HepG2 (cell line): ENCODE results near the gene TRIM23. TPM values are rescaled to one million over a fixed set of nuclear protein-coding genes. Genes with fewer than 3 reads are reported as not detected.

Experiments
- KAT8 ChIP-seq: IDR thresholded peaks from 2 replicates; pipeline ENCODE4 v1.6.1; 2016; ENCODE audit warnings: missing genetic modification reagents, missing compliant biosample characterization
- MIER2 ChIP-seq: IDR thresholded peaks from 2 replicates; pipeline ENCODE4 v1.6.1; 2016; ENCODE audit warnings: missing biosample characterization, missing genetic modification reagents
- NR1H2 ChIP-seq: sonication (generic); formaldehyde crosslinking; IDR thresholded peaks from 2 replicates; pipeline ENCODE4 v1.8.1; 2022; ENCODE audit warnings: low read depth, missing genetic modification reagents, borderline replicate concordance
- RFXAP ChIP-seq: sonication (generic); formaldehyde crosslinking; IDR thresholded peaks from 2 replicates; pipeline ENCODE4 v1.4.0; 2020; ENCODE audit warnings: missing genetic modification reagents, borderline replicate concordance
- STAT6 ChIP-seq: sonication (generic); formaldehyde crosslinking; IDR thresholded peaks from 2 replicates; pipeline ENCODE4 v1.4.0; 2020; ENCODE audit warnings: missing genetic modification reagents, mild to moderate bottlenecking, borderline replicate concordance
- U2AF1 ChIP-seq: fragments of 200-400 bp; formaldehyde crosslinking; optimal IDR thresholded peaks from 2 replicates; pipeline ENCODE3; 2017; ENCODE audit warnings: mild to moderate bottlenecking, low read depth, low read length
- UBTF ChIP-seq: sonication (generic); formaldehyde crosslinking; IDR thresholded peaks from 2 replicates; pipeline ENCODE4 v1.4.0; 2020; ENCODE audit warnings: mild to moderate bottlenecking, missing genetic modification reagents
- ZBTB3 ChIP-seq: sonication (generic); formaldehyde crosslinking; IDR thresholded peaks from 2 replicates; pipeline ENCODE4 v1.4.0; 2020; ENCODE audit warnings: low read depth, mild to moderate bottlenecking, moderate library complexity, missing genetic modification reagents, borderline replicate concordance
- ZMAT3 ChIP-seq: sonication (generic); formaldehyde crosslinking; conservative IDR thresholded peaks from 2 replicates; pipeline ENCODE4 v1.7.0; 2021; ENCODE audit warnings: missing genetic modification reagents
- ZNF121 ChIP-seq: sonication (generic); formaldehyde crosslinking; IDR thresholded peaks from 2 replicates; pipeline ENCODE4 v1.5.0; 2020; ENCODE audit warnings: mild to moderate bottlenecking, missing genetic modification reagents
- ZNF713 ChIP-seq: sonication (generic); formaldehyde crosslinking; IDR thresholded peaks from 2 replicates; pipeline ENCODE4 v1.4.0; 2020; ENCODE audit warnings: mild to moderate bottlenecking, missing genetic modification reagents
- polyA plus RNA-seq, 8 experiments: library from polyadenylated mRNA; depleted of rRNA in 3 of 8; stranded (reverse) in 7 of 8; unstranded in 1 of 8; fragments of >200 nt; fragmentation: Illumina TruSeq in 4 of 8; extraction: Trizol in 4 of 8; gene quantifications; 2 replicates each; pipeline versions ENCODE4 v1.2.1 to v1.2.3, GENCODE V29; 2011 to 2016; ENCODE audit warnings: low read depth in 4 of 8, missing spikeins in 1 of 8, mixed read lengths in 1 of 8; ENCODE audit not compliant: insufficient read depth in 1 of 8
- total RNA-seq, 5 experiments: library from RNA; depleted of rRNA; stranded (reverse); fragments of >200 nt; fragmentation: Illumina TruSeq; extraction: Trizol; gene quantifications; 2 replicates each; pipeline ENCODE4 v1.2.3, GENCODE V29; 2016; ENCODE audit warnings: low read depth in 1 of 5
- TF ChIP-seq, protein P1 (sequence below): IDR thresholded peaks from 2 replicates; pipeline ENCODE4 v1.6.1; 2016; ENCODE audit warnings: mild to moderate bottlenecking
- TF ChIP-seq, protein P2 (sequence below): IDR thresholded peaks from 2 replicates; pipeline ENCODE4 v1.6.1; 2016; ENCODE audit warnings: low read depth, missing genetic modification reagents, missing compliant biosample characterization
- TF ChIP-seq, protein P3 (sequence below): sonication (generic); formaldehyde crosslinking; IDR thresholded peaks from 2 replicates; pipeline ENCODE4 v1.5.1; 2020; ENCODE audit warnings: mild to moderate bottlenecking, missing genetic modification reagents, moderate library complexity

Gene TRIM23
- total and polyA plus RNA-seq, 2 of the 13 experiments (the other 11 are each of a cell fraction or from before 2014, with no cell fraction given) = 4.6 to 11.4 TPM

DNA sequence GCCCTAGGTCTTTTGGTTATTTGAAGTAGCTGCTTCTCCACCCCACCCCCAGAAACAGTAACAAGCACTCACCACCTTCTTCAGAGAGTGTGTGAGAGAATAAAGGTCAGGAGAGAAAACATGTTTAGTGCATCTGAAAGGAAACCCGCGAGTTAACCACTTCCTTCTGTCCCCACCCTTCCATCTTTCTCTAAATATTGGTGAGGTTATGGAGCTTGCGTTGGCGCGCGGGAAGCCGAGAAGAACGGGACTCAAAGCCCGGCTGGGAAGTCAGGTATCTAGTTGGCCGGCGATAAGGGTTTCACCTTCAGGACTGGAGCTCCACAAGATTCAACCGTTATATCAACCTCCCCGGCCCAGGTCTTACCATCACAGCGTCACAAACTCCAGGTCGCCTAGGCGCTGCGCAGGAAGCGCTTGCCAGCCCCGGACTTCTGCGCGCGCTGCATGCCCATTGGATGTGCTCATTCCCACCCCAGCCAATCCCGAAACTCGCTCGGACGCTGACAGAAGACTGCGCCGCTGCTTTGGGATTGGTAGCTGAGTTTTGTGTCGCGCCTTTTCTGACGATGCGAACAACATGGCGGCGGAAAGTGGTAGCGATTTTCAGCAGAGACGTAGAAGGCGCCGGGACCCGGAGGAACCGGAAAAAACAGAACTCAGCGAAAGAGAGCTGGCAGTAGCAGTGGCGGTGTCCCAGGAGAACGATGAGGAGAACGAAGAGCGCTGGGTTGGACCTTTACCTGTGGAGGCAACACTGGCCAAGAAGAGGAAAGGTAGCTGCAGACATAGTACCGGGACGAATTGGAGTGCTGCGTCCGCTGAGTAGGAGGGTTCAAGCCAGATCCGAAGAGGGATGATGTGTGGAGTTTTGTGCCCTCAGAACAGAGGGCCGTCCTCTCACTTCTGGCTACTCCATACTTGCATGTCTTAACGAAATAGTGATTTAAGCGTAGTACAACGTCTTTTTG lies 61.1 kb downstream of the TRIM23 start, which contains the start of the genes CENPK and PPWD1 (continued):
- TF ChIP-seq STAT6 = no peak
- TF ChIP-seq ZNF713 (CRISPR knock-in tag) = no peak
- TF ChIP-seq U2AF1 = no peak
- TF ChIP-seq ZMAT3 (CRISPR knock-in tag) = 0 out of 2 replicates have a peak, but pooled peaks have one; percentile 27
- TF ChIP-seq, protein P1, sequence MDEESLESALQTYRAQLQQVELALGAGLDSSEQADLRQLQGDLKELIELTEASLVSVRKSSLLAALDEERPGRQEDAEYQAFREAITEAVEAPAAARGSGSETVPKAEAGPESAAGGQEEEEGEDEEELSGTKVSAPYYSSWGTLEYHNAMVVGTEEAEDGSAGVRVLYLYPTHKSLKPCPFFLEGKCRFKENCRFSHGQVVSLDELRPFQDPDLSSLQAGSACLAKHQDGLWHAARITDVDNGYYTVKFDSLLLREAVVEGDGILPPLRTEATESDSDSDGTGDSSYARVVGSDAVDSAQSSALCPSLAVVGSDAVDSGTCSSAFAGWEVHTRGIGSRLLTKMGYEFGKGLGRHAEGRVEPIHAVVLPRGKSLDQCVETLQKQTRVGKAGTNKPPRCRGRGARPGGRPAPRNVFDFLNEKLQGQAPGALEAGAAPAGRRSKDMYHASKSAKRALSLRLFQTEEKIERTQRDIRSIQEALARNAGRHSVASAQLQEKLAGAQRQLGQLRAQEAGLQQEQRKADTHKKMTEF (CRISPR knock-in tag) = peak; percentile 62
- no peak for TF ChIP-seq ZBTB3
- no peak for TF ChIP-seq NR1H2 (CRISPR knock-in tag)
- TF ChIP-seq KAT8 = peak; percentile 96
- peak; percentile 51; the same call in 1 of the 2 replicates for TF ChIP-seq UBTF (CRISPR knock-in tag)
- TF ChIP-seq RFXAP (CRISPR knock-in tag) = peak; percentile 83
- TF ChIP-seq, protein P2, sequence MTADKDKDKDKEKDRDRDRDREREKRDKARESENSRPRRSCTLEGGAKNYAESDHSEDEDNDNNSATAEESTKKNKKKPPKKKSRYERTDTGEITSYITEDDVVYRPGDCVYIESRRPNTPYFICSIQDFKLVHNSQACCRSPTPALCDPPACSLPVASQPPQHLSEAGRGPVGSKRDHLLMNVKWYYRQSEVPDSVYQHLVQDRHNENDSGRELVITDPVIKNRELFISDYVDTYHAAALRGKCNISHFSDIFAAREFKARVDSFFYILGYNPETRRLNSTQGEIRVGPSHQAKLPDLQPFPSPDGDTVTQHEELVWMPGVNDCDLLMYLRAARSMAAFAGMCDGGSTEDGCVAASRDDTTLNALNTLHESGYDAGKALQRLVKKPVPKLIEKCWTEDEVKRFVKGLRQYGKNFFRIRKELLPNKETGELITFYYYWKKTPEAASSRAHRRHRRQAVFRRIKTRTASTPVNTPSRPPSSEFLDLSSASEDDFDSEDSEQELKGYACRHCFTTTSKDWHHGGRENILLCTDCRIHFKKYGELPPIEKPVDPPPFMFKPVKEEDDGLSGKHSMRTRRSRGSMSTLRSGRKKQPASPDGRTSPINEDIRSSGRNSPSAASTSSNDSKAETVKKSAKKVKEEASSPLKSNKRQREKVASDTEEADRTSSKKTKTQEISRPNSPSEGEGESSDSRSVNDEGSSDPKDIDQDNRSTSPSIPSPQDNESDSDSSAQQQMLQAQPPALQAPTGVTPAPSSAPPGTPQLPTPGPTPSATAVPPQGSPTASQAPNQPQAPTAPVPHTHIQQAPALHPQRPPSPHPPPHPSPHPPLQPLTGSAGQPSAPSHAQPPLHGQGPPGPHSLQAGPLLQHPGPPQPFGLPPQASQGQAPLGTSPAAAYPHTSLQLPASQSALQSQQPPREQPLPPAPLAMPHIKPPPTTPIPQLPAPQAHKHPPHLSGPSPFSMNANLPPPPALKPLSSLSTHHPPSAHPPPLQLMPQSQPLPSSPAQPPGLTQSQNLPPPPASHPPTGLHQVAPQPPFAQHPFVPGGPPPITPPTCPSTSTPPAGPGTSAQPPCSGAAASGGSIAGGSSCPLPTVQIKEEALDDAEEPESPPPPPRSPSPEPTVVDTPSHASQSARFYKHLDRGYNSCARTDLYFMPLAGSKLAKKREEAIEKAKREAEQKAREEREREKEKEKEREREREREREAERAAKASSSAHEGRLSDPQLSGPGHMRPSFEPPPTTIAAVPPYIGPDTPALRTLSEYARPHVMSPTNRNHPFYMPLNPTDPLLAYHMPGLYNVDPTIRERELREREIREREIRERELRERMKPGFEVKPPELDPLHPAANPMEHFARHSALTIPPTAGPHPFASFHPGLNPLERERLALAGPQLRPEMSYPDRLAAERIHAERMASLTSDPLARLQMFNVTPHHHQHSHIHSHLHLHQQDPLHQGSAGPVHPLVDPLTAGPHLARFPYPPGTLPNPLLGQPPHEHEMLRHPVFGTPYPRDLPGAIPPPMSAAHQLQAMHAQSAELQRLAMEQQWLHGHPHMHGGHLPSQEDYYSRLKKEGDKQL (CRISPR knock-in tag) = no peak
- TF ChIP-seq ZNF121 (CRISPR knock-in tag) = peak; percentile 50; the same call in 1 of the 2 replicates
- TF ChIP-seq, protein P3, sequence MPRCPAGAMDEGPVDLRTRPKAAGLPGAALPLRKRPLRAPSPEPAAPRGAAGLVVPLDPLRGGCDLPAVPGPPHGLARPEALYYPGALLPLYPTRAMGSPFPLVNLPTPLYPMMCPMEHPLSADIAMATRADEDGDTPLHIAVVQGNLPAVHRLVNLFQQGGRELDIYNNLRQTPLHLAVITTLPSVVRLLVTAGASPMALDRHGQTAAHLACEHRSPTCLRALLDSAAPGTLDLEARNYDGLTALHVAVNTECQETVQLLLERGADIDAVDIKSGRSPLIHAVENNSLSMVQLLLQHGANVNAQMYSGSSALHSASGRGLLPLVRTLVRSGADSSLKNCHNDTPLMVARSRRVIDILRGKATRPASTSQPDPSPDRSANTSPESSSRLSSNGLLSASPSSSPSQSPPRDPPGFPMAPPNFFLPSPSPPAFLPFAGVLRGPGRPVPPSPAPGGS (CRISPR knock-in tag) = no peak
- TF ChIP-seq MIER2 (CRISPR knock-in tag) = no peak
